SK-N-SH treated with all-trans-retinoic acid at 6 μM for 48 hours (cell line): ENCODE measurements around the gene ANKS3.

ENCODE experiments used
- ATAC-seq: fragments of 200-7000 bp; cut with Tn5 transposase; 3 replicates; pipeline ENCODE4 v1.9.1; 2020; ENCODE audit warnings: mild to moderate bottlenecking, moderate library complexity
- ARNTL ChIP-seq: fragments of 450-650 bp; formaldehyde crosslinking; IDR thresholded peaks from 2 replicates; pipeline ENCODE4 v1.5.0; 2020; ENCODE audit warnings: low read depth, mild to moderate bottlenecking, moderate library complexity, borderline replicate concordance
- CSDC2 ChIP-seq: fragments of 250-450 bp; sonication (Bioruptor Pico); IDR thresholded peaks from 2 replicates; pipeline ENCODE4 v1.5.0; 2020; ENCODE audit warnings: mild to moderate bottlenecking, moderate library complexity
- ESRRG ChIP-seq: fragments of 250-450 bp; sonication (Bioruptor Pico); IDR thresholded peaks from 2 replicates; pipeline ENCODE4 v1.6.1; 2021; ENCODE audit warnings: mild to moderate bottlenecking
- GLIS3 ChIP-seq: fragments of 250-450 bp; sonication (Bioruptor Pico); IDR thresholded peaks from 2 replicates; pipeline ENCODE4 v1.5.0; 2020; ENCODE audit warnings: mild to moderate bottlenecking, moderate library complexity
- ISL1 ChIP-seq: fragments of 250-450 bp; sonication (Bioruptor Pico); IDR thresholded peaks from 2 replicates; pipeline ENCODE4 v2.1.2; 2022; ENCODE audit warnings: mild to moderate bottlenecking, moderate library complexity
- OSR1 ChIP-seq: fragments of 250-450 bp; sonication (Bioruptor Pico); IDR thresholded peaks from 2 replicates; pipeline ENCODE4 v1.8.0; 2022; ENCODE audit warnings: moderate library complexity, mild to moderate bottlenecking, inconsistent platforms
- PPARA ChIP-seq: fragments of 250-450 bp; sonication (Bioruptor Pico); IDR thresholded peaks from 2 replicates; pipeline ENCODE4 v1.5.0; 2020; ENCODE audit warnings: mild to moderate bottlenecking, borderline replicate concordance
- RARB ChIP-seq: fragments of 250-450 bp; sonication (Bioruptor Pico); IDR thresholded peaks from 2 replicates; pipeline ENCODE4 v1.8.0; 2021; ENCODE audit warnings: mild to moderate bottlenecking, moderate library complexity
- SNAI2 ChIP-seq: fragments of 250-450 bp; sonication (Bioruptor Pico); IDR thresholded peaks from 2 replicates; pipeline ENCODE4 v1.5.0; 2020; ENCODE audit warnings: mild to moderate bottlenecking, moderate library complexity
- TCF4 ChIP-seq: fragments of 250-450 bp; sonication (Bioruptor Pico); IDR thresholded peaks from 2 replicates; pipeline ENCODE4 v1.8.0; 2021; ENCODE audit warnings: mild to moderate bottlenecking, moderate library complexity, borderline replicate concordance
- TOX ChIP-seq: fragments of 250-450 bp; sonication (Bioruptor Pico); IDR thresholded peaks from 2 replicates; pipeline ENCODE4 v1.8.0; 2021; ENCODE audit warnings: mild to moderate bottlenecking, moderate library complexity, borderline replicate concordance
- ZC3H10 ChIP-seq: fragments of 250-450 bp; sonication (Bioruptor Pico); IDR thresholded peaks from 2 replicates; pipeline ENCODE4 v1.5.1; 2021; ENCODE audit warnings: mild to moderate bottlenecking, moderate library complexity
- ZFP3 ChIP-seq: fragments of 250-450 bp; sonication (Bioruptor Pico); IDR thresholded peaks from 2 replicates; pipeline ENCODE4 v1.5.0; 2020; ENCODE audit warnings: mild to moderate bottlenecking, moderate library complexity
- ZFP30 ChIP-seq: fragments of 450-650 bp; formaldehyde crosslinking; IDR thresholded peaks from 2 replicates; pipeline ENCODE4 v1.5.0; 2022; ENCODE audit warnings: mild to moderate bottlenecking, moderate library complexity
- ZNF565 ChIP-seq: fragments of 450-650 bp; formaldehyde crosslinking; conservative IDR thresholded peaks from 2 replicates; pipeline ENCODE4 v1.5.0; 2020; ENCODE audit warnings: low read depth, mild to moderate bottlenecking, moderate library complexity
- ZNF70 ChIP-seq: fragments of 450-650 bp; formaldehyde crosslinking; IDR thresholded peaks from 2 replicates; pipeline ENCODE4 v1.5.0; 2020; ENCODE audit warnings: mild to moderate bottlenecking, moderate library complexity
- ZNF8 ChIP-seq: fragments of 450-650 bp; formaldehyde crosslinking; IDR thresholded peaks from 2 replicates; pipeline ENCODE4 v1.5.0; 2020; ENCODE audit warnings: mild to moderate bottlenecking, moderate library complexity
- TF ChIP-seq, protein P1 (sequence below): fragments of 250-450 bp; sonication (Bioruptor Pico); IDR thresholded peaks from 2 replicates; pipeline ENCODE4 v1.8.0; 2020; ENCODE audit warnings: mild to moderate bottlenecking, moderate library complexity, borderline replicate concordance
- TF ChIP-seq, protein P2 (sequence below): fragments of 250-450 bp; sonication (Bioruptor Pico); IDR thresholded peaks from 2 replicates; pipeline ENCODE4 v1.5.0; 2020; ENCODE audit warnings: mild to moderate bottlenecking, moderate library complexity
- TF ChIP-seq, protein P3 (sequence below): fragments of 250-450 bp; sonication (Bioruptor Pico); IDR thresholded peaks from 2 replicates; pipeline ENCODE4 v1.8.0; 2021; ENCODE audit warnings: low read depth, mild to moderate bottlenecking, moderate library complexity, borderline replicate concordance
- TF ChIP-seq, protein P4 (sequence below): fragments of 250-450 bp; sonication (Bioruptor Pico); IDR thresholded peaks from 2 replicates; pipeline ENCODE4 v1.5.1; 2020; ENCODE audit warnings: low read depth, mild to moderate bottlenecking, moderate library complexity
- TF ChIP-seq, protein P5 (sequence below): fragments of 250-450 bp; sonication (Bioruptor Pico); IDR thresholded peaks from 2 replicates; pipeline ENCODE4 v1.5.1; 2021; ENCODE audit warnings: mild to moderate bottlenecking, moderate library complexity

The ANKS3 gene

DNA sequence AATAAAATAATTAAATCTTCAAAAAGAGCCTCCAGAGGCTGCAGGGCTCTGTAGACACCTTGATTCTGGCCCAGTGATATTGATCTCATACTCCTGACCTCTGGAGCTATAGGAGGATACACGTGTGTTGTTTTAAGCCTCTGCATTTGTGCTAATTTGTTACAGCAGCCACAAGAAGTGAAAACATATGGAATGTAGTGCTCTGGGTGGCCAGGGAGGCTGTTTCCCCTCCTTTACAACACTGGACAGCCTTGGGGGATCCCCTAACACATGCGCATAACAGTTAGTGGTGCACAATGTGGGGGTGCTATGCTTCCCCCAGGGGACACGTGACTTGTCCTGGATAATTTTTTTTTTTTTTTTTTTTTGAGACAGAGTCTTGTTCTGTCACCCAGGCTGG, 37.6 kb upstream of the ANKS3 start:
- TF ChIP-seq TCF4, result peak; percentile 86; the same call in 1 of the 2 replicates
- TF ChIP-seq, protein P1, sequence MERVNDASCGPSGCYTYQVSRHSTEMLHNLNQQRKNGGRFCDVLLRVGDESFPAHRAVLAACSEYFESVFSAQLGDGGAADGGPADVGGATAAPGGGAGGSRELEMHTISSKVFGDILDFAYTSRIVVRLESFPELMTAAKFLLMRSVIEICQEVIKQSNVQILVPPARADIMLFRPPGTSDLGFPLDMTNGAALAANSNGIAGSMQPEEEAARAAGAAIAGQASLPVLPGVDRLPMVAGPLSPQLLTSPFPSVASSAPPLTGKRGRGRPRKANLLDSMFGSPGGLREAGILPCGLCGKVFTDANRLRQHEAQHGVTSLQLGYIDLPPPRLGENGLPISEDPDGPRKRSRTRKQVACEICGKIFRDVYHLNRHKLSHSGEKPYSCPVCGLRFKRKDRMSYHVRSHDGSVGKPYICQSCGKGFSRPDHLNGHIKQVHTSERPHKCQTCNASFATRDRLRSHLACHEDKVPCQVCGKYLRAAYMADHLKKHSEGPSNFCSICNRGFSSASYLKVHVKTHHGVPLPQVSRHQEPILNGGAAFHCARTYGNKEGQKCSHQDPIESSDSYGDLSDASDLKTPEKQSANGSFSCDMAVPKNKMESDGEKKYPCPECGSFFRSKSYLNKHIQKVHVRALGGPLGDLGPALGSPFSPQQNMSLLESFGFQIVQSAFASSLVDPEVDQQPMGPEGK (CRISPR knock-in tag), result no peak
- TF ChIP-seq ZNF70, result peak; percentile 93
- no peak for ATAC-seq

DNA sequence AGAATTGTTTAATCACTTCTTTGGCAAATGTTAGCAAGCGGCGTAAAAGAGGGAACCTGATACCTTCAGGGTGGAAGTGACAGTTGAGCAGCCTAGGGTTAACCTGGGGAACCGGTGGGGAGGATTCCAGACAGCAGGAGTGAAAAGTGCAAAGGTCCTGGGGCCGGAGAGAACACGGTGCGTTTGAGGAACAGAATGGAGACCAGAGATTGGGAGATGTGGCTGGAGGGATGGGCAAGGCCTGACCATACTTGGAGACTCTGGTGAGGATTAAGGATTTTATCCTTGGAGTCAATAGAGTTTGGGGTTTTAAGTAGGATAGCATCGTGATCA, 35.2 kb upstream of the ANKS3 start:
- TF ChIP-seq RARB (no peak), PPARA (CRISPR knock-in tag) (no peak), ISL1 (CRISPR knock-in tag) (no peak), ESRRG (no peak), GLIS3 (CRISPR knock-in tag) (no peak), SNAI2 (CRISPR knock-in tag) (no peak), ZFP3 (CRISPR knock-in tag) (no peak), ZC3H10 (CRISPR knock-in tag) (no peak), ARNTL (no peak), ZNF8 (no peak), CSDC2 (CRISPR knock-in tag) (no peak), ZNF70 (no peak)
- TF ChIP-seq, protein P2, sequence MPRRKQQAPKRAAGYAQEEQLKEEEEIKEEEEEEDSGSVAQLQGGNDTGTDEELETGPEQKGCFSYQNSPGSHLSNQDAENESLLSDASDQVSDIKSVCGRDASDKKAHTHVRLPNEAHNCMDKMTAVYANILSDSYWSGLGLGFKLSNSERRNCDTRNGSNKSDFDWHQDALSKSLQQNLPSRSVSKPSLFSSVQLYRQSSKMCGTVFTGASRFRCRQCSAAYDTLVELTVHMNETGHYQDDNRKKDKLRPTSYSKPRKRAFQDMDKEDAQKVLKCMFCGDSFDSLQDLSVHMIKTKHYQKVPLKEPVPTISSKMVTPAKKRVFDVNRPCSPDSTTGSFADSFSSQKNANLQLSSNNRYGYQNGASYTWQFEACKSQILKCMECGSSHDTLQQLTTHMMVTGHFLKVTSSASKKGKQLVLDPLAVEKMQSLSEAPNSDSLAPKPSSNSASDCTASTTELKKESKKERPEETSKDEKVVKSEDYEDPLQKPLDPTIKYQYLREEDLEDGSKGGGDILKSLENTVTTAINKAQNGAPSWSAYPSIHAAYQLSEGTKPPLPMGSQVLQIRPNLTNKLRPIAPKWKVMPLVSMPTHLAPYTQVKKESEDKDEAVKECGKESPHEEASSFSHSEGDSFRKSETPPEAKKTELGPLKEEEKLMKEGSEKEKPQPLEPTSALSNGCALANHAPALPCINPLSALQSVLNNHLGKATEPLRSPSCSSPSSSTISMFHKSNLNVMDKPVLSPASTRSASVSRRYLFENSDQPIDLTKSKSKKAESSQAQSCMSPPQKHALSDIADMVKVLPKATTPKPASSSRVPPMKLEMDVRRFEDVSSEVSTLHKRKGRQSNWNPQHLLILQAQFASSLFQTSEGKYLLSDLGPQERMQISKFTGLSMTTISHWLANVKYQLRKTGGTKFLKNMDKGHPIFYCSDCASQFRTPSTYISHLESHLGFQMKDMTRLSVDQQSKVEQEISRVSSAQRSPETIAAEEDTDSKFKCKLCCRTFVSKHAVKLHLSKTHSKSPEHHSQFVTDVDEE (CRISPR knock-in tag), result no peak
- TF ChIP-seq, protein P3, sequence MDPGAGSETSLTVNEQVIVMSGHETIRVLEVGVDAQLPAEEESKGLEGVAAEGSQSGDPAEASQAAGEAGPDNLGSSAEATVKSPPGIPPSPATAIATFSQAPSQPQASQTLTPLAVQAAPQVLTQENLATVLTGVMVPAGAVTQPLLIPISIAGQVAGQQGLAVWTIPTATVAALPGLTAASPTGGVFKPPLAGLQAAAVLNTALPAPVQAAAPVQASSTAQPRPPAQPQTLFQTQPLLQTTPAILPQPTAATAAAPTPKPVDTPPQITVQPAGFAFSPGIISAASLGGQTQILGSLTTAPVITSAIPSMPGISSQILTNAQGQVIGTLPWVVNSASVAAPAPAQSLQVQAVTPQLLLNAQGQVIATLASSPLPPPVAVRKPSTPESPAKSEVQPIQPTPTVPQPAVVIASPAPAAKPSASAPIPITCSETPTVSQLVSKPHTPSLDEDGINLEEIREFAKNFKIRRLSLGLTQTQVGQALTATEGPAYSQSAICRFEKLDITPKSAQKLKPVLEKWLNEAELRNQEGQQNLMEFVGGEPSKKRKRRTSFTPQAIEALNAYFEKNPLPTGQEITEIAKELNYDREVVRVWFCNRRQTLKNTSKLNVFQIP, result no peak
- TF ChIP-seq, protein P4, sequence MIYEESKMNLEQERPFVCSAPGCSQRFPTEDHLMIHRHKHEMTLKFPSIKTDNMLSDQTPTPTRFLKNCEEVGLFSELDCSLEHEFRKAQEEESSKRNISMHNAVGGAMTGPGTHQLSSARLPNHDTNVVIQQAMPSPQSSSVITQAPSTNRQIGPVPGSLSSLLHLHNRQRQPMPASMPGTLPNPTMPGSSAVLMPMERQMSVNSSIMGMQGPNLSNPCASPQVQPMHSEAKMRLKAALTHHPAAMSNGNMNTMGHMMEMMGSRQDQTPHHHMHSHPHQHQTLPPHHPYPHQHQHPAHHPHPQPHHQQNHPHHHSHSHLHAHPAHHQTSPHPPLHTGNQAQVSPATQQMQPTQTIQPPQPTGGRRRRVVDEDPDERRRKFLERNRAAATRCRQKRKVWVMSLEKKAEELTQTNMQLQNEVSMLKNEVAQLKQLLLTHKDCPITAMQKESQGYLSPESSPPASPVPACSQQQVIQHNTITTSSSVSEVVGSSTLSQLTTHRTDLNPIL (CRISPR knock-in tag), result no peak
- TF ChIP-seq, protein P5, sequence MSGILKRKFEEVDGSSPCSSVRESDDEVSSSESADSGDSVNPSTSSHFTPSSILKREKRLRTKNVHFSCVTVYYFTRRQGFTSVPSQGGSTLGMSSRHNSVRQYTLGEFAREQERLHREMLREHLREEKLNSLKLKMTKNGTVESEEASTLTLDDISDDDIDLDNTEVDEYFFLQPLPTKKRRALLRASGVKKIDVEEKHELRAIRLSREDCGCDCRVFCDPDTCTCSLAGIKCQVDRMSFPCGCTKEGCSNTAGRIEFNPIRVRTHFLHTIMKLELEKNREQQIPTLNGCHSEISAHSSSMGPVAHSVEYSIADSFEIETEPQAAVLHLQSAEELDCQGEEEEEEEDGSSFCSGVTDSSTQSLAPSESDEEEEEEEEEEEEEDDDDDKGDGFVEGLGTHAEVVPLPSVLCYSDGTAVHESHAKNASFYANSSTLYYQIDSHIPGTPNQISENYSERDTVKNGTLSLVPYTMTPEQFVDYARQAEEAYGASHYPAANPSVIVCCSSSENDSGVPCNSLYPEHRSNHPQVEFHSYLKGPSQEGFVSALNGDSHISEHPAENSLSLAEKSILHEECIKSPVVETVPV (CRISPR knock-in tag), result no peak
- ATAC-seq, result no peak

DNA sequence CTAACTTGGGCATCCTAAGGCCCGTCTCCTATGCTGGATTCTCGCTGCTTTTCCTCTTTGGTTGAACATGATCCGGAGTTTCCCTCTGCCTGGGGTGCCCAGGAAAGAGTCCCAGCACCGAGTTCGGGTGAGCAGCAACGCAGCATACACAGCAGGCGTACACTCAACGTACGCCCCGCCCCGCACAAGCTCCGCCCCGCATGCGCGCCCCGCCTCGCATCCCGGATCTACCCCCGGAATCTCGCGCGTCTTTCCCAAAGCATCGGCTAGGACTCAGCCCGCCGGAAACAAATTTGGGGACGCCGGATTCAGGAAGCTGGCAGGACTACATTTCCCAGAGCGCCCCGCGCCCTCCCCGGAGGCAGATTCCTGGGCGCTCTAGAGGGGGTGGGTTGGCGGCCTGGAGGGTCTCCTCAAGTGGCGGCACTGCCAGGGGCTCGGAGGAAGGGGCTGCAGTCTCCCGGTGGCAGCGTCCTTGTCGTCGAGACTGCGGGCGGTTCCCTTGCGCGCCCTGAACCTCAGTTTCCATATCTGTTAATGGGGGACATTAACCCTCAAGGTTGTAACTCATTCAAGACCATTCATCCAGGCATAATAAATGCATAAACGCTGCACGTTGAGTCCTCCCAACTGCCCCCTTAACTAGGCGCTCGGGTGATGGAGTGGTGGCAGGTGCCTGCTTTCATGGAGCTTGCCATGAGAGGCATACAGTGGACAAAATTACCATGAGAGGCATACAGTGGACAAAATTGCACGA, 34.7 kb upstream of the ANKS3 start:
- peak; percentile 91 for ATAC-seq
- TF ChIP-seq ZC3H10 (CRISPR knock-in tag) (no peak), ZNF70 (no peak), ZNF565 (CRISPR knock-in tag) (no peak), ZFP3 (CRISPR knock-in tag) (no peak), CSDC2 (CRISPR knock-in tag) (no peak), TOX (no peak), SNAI2 (CRISPR knock-in tag) (no peak), TCF4 (no peak), RARB (no peak), PPARA (CRISPR knock-in tag) (no peak), ARNTL (no peak), ZNF8 (no peak), ZFP30 (CRISPR knock-in tag) (no peak), OSR1 (CRISPR knock-in tag) (no peak), GLIS3 (CRISPR knock-in tag) (no peak), ESRRG (no peak)
- TF ChIP-seq, protein P4 (CRISPR knock-in tag), result no peak
- TF ChIP-seq, protein P5 (CRISPR knock-in tag), result no peak
- TF ChIP-seq, protein P3, result no peak
